Osteoblast (primary cell): ENCODE results near the gene GRAMD1B. TPM values are rescaled to one million over a fixed set of nuclear protein-coding genes. Genes with fewer than 3 reads are reported as not detected.

Experiments used
- DNase-seq: peaks from one replicate; pipeline ENCODE4 v3.0.0; 2011; ENCODE audit warnings: low spot score, mixed read lengths; ENCODE audit not compliant: insufficient read length; ENCODE audit errors: missing footprints
- H2AFZ ChIP-seq: 2 replicates; pipeline ENCODE4 v1.6.0; 2011; ENCODE audit warnings: mild to moderate bottlenecking, low read length
- H3K27ac ChIP-seq: 2 replicates; pipeline ENCODE4 v1.5.1; 2011; ENCODE audit warnings: mild to moderate bottlenecking, low read depth, low read length, moderate library complexity
- H3K27me3 ChIP-seq: 2 replicates; pipeline ENCODE4 v1.6.0; 2012; ENCODE audit warnings: mild to moderate bottlenecking, control low read depth, inconsistent platforms, low read length, moderate library complexity; ENCODE audit not compliant: insufficient read depth
- H3K36me3 ChIP-seq: 2 replicates; pipeline ENCODE4 v1.5.1; 2011; ENCODE audit warnings: mild to moderate bottlenecking, low read length, control low read depth, moderate library complexity; ENCODE audit not compliant: insufficient read depth
- H3K4me1 ChIP-seq: 2 replicates; pipeline ENCODE4 v1.5.1; 2011; ENCODE audit warnings: mild to moderate bottlenecking, low read length, control low read depth, moderate library complexity; ENCODE audit not compliant: insufficient read depth
- H3K4me2 ChIP-seq: 2 replicates; pipeline ENCODE4 v1.6.0; 2011; ENCODE audit warnings: mild to moderate bottlenecking, low read length; ENCODE audit not compliant: insufficient read depth
- H3K4me3 ChIP-seq: fragments of 200-600 bp; sonication (generic); 3 replicates; pipeline ENCODE4 v1.5.1; 2012; ENCODE audit warnings: mild to moderate bottlenecking, low read length, inconsistent platforms; ENCODE audit not compliant: insufficient read depth
- H3K79me2 ChIP-seq: 2 replicates; pipeline ENCODE4 v1.6.0; 2012; ENCODE audit warnings: mild to moderate bottlenecking, low read length, control low read depth, inconsistent platforms; ENCODE audit not compliant: insufficient read depth
- H3K9me3 ChIP-seq: 2 replicates; pipeline ENCODE4 v1.5.1; 2011; ENCODE audit warnings: low read depth, low read length, control low read depth
- H4K20me1 ChIP-seq: 2 replicates; pipeline ENCODE4 v1.6.0; 2012; ENCODE audit warnings: mild to moderate bottlenecking, low read length, control low read depth; ENCODE audit not compliant: insufficient read depth
- CTCF ChIP-seq: IDR thresholded peaks from 2 replicates; pipeline ENCODE4 v1.5.1; 2011; ENCODE audit warnings: mild to moderate bottlenecking, low read depth, low read length, moderate library complexity; ENCODE audit errors: extremely low read depth
- total RNA-seq: library from RNA; depleted of rRNA; stranded (reverse); fragments of >200 nt; gene quantifications from 2 replicates; pipeline ENCODE4 v1.2.3, GENCODE V29; 2012

Gene GRAMD1B
- total RNA-seq, 1 donor = 15.2 TPM

DNA sequence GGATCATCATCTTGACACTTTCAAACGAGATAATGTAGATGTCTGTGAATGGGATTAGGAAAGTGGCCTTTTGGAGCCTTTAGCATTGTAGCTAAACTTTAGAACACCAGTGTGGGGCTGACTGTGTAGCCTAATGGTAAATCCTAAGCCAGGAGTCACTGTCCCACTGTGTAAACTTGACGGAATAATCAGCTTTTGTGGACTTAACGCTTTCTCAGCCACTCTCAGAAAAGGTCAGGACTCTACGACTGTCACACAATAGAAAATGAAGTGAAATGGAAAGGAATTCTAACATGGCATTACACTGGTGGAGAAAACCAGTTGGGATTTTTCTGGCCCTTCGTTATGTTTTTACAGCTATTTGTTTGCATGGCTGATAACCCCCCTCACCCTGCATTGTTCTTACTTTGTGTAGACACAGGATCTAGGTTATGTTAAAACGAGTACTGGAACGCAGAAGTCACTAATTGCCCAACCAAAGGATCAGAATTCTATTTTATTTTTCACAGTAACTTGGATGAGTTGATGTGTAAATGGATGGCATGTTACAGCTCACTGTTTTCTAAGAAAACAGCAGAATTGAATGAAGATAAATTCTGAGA is 22.0 kb upstream of the GRAMD1B start:
- Histone ChIP-seq H2AFZ (no peak overlapping the region), H3K36me3 (no peaks in the 10 kb centered on the region), H4K20me1 (no peaks in the 10 kb centered on the region), H3K4me2 (no peak overlapping the region), H3K27me3 (peaks cover 18% of the 10 kb centered on the region), H3K4me3 (no peak overlapping the region), H3K79me2 (no peaks in the 10 kb centered on the region), H3K4me1 (no peaks in the 10 kb centered on the region), H3K9me3 (no peaks in the 10 kb centered on the region), H3K27ac (no peak overlapping the region)
- no peak for DNase-seq
- no peak for TF ChIP-seq CTCF

GRCh38 chr11:123408619-123409455 is 21.2 kb upstream of the GRAMD1B start:
- peaks cover 19% of the 10 kb centered on the region for H3K27me3 ChIP-seq
- TF ChIP-seq CTCF = no peak
- no peak overlapping the region for H3K4me2 ChIP-seq

GRCh38 chr11:123409456-123410217 is 20.4 kb upstream of the GRAMD1B start:
- no peak for DNase-seq
- Histone ChIP-seq H4K20me1 (no peaks in the 10 kb centered on the region), H3K4me2 (no peak overlapping the region), H3K4me1 (no peaks in the 10 kb centered on the region), H3K27me3 (peaks cover 11% of the 10 kb centered on the region), H2AFZ (no peak overlapping the region), H3K9me3 (no peaks in the 10 kb centered on the region), H3K27ac (no peak overlapping the region), H3K79me2 (no peaks in the 10 kb centered on the region), H3K4me3 (no peak overlapping the region), H3K36me3 (no peaks in the 10 kb centered on the region)
- TF ChIP-seq CTCF = no peak

More at GRCh38 chr11:123408619-123409455, 21.2 kb upstream of the GRAMD1B start:
- no peak overlapping the region for H3K27ac ChIP-seq
- no peaks in the 10 kb centered on the region for H3K9me3 ChIP-seq
- H3K79me2 ChIP-seq = no peaks in the 10 kb centered on the region
- no peaks in the 10 kb centered on the region for H4K20me1 ChIP-seq
- H3K4me1 ChIP-seq = no peaks in the 10 kb centered on the region
- no peaks in the 10 kb centered on the region for H3K36me3 ChIP-seq
- no peak overlapping the region for H2AFZ ChIP-seq
- no peak overlapping the region for H3K4me3 ChIP-seq
- no peak for DNase-seq

DNA sequence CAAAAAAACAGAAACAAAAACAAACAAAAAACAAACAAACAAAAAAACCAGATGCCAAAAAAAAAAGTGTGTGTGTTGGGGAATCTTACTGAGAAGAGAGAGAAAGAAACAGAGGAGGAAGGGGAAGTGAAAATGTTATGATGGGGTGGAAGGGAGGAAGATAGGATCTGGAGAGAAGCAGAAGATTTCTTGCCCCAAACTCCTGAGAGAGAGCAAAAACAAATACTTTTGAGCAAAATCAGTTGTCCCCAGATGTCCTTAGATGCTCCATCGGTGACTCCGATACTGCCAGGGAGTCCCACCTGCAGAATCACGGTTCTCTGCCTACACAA is 19.9 kb upstream of the GRAMD1B start:
- H3K4me1 ChIP-seq = no peaks in the 10 kb centered on the region
- H4K20me1 ChIP-seq = no peaks in the 10 kb centered on the region
- H3K27ac ChIP-seq = no peak overlapping the region
- H3K36me3 ChIP-seq = no peaks in the 10 kb centered on the region
- no peak overlapping the region for H3K4me2 ChIP-seq
- no peak overlapping the region for H3K4me3 ChIP-seq
- no peaks in the 10 kb centered on the region for H3K9me3 ChIP-seq
- H3K27me3 ChIP-seq = peaks cover 10% of the 10 kb centered on the region
- H3K79me2 ChIP-seq = no peaks in the 10 kb centered on the region
- no peak for TF ChIP-seq CTCF
- no peak overlapping the region for H2AFZ ChIP-seq
- DNase-seq = no peak
